Activated CD8-positive, alpha-beta T cell treated with anti-CD3 and anti-CD28 coated beads for 36 hours (primary cell): ENCODE results near the gene PREX1. TPM values are rescaled to one million over a fixed set of nuclear protein-coding genes. Genes with fewer than 3 reads are reported as not detected.
"Not testable (repeated sequence)": the region's sequence is repeated elsewhere in the genome, so short reads cannot be mapped to it uniquely, and the experiment has no call there.

Source experiments
- ATAC-seq: fragments of 200-7000 bp; cut with Tn5 transposase; one replicate; pipeline ENCODE4 v1.10.0; 2021; ENCODE audit warnings: mild to moderate bottlenecking, moderate library complexity
- CTCF ChIA-PET: fragments of 350-600 bp; sonication (Branson Sonifier 250); formaldehyde crosslinking; loops from one replicate; lab custom pipeline; 2021; ENCODE audit warnings: antibody characterized with exemption; lab: Charles Lee
- POLR2A ChIA-PET: fragments of 350-600 bp; sonication (Branson Sonifier 250); formaldehyde crosslinking; loops from one replicate; lab custom pipeline; 2021; ENCODE audit warnings: antibody characterized with exemption; lab: Charles Lee
- DNase-seq: peaks from one replicate; pipeline ENCODE4 v3.0.0-alpha.2; 2020
- H3K27ac Mint-ChIP-seq: one replicate; pipeline ENCODE4 v1.8.0; 2021; ENCODE audit warnings: mild to moderate bottlenecking, mixed read lengths
- H3K27me3 Mint-ChIP-seq: one replicate; pipeline ENCODE4 v1.8.0; 2021; ENCODE audit warnings: mixed read lengths
- H3K36me3 Mint-ChIP-seq: one replicate; pipeline ENCODE4 v1.8.0; 2021; ENCODE audit warnings: low read depth, mixed read lengths
- H3K4me1 Mint-ChIP-seq: one replicate; pipeline ENCODE4 v1.8.0; 2021; ENCODE audit warnings: low read depth, mixed read lengths
- H3K4me3 Mint-ChIP-seq: one replicate; pipeline ENCODE4 v1.8.0; 2021; ENCODE audit warnings: mild to moderate bottlenecking, moderate library complexity, mixed read lengths
- H3K9me3 Mint-ChIP-seq: one replicate; pipeline ENCODE4 v1.8.0; 2021; ENCODE audit warnings: mixed read lengths
- CTCF ChIP-seq: fragments of 200-600 bp; IDR thresholded peaks from one replicate; pipeline ENCODE4 v1.8.0; 2022; ENCODE audit warnings: antibody characterized with exemption, mild to moderate bottlenecking
- intact Hi-C: fragments of 100-400 bp; cut with micrococcal nuclease; formaldehyde crosslinking; loops from one replicate; pipeline ENCODE4 v1.10.0; 2022
- total RNA-seq, 2 experiments: library from RNA; stranded (reverse); gene quantifications; one replicate each; pipeline ENCODE4 v1.2.3, GENCODE V29; 2021

PREX1 gene
- total RNA-seq, 2 experiments from 2014 or later, result 79.7 to 80.5 TPM

DNA sequence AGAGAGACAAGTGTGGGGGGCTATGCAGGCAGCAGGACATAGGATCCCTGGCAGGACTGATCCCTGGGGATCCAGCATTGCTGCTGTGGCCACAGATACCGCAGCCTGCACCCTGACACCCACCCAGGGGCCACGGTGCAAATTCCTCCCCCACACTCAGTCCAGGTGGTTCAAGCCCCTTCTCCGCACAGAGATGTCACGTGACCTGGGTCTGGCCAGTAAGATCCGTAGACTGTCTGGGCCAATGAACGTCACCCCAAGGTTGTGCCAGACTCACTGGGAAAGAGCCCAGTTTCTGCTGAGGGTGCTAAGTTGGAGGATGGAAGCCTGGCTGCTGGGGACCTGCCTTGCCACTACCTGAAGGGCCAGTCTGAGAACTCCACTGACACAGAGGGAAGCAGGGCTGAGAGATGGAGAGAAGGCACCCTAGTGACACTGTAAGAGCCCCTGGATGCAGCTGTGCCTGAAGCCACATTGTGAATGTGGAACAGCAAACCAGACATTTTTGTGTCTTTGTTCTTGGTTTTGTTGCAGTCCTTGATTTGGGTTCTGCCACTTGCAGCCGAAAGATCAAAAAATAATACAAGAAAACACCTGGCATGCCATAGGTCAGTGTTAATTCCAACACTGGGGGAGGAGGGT is 228.6 kb downstream of the PREX1 start:
- no peak for DNase-seq
- Mint-ChIP-seq H3K27me3 (no peaks in the 10 kb centered on the region), H3K9me3 (no peaks in the 10 kb centered on the region), H3K27ac (no peak overlapping the region), H3K4me1 (no peaks in the 10 kb centered on the region), H3K36me3 (no peaks in the 10 kb centered on the region), H3K4me3 (no peak overlapping the region)
- CTCF ChIA-PET, result no interaction called here
- POLR2A ChIA-PET, result no interaction called here
- ATAC-seq, result no peak
- no peak for TF ChIP-seq CTCF
- intact Hi-C loops, result loop anchor here (2.0 kb wide), 1 partner anchor 386 kb away; no protein-coding TSS in a partner anchor

GRCh38 chr20:48598303-48598941 is 229.4 kb downstream of the PREX1 start:
- H3K4me1 Mint-ChIP-seq, POLR2A ChIA-PET, H3K27me3 Mint-ChIP-seq, H3K27ac Mint-ChIP-seq, CTCF ChIA-PET, DNase-seq, H3K4me3 Mint-ChIP-seq, H3K9me3 Mint-ChIP-seq, ATAC-seq, H3K36me3 Mint-ChIP-seq: not testable (repeated sequence)
- intact Hi-C loops, result loop anchor here (2.0 kb wide), 1 partner anchor 386 kb away; no protein-coding TSS in a partner anchor

DNA sequence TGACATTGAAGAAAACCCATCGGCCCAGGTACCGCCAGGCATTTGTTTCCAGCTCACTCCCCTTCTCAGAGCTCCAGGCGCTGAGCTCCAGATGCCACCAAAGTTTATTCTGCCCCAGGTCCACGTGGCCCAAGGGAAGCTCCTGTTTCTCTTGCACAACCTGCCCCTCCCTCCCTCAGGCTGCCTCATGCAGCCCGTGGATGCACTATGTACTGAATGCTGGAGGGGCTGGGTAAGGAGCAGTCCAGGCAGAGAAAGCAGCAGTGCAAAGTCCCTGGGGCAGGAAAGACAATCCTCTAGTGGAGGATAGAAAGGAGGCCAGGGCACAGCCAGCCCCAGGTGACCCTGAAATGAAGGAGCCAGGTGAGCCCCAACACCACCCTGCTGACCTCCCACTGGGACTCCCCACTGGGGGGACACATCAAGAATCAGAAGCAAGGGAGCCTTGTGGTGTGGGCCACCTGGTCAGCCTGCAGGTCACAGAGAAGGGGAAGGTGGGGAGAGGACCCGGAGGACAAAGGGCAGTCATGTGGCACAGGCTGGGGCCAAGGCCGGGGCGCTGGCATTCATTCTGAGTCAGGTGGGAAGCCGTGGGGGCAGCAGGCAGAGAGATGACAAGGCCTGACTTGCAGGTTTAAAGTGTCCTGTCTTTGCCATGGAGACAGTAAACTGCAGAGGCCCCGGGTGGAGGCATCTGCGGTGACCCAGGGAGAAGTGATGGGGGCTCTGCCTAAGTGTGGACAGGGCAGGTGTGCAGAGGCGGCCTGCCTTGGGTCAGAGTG is 230.1 kb downstream of the PREX1 start:
- DNase-seq (no peak), ATAC-seq (no peak)
- Mint-ChIP-seq H3K4me3 (no peak overlapping the region), H3K4me1 (no peaks in the 10 kb centered on the region), H3K36me3 (no peaks in the 10 kb centered on the region), H3K27me3 (no peaks in the 10 kb centered on the region), H3K27ac (no peak overlapping the region), H3K9me3 (no peaks in the 10 kb centered on the region)
- intact Hi-C loops, result loop anchor here (2.0 kb wide), 1 partner anchor 385 kb away; no protein-coding TSS in a partner anchor
- ChIA-PET CTCF (no interaction called here), POLR2A (no interaction called here)
- TF ChIP-seq CTCF, result no peak

- ATAC-seq (no peak), DNase-seq (no peak)
- CTCF ChIA-PET, result interaction anchor here (0.6 kb wide), 1 partner anchor 397 kb away, joined by 3 read pairs; no protein-coding TSS in a partner anchor
- POLR2A ChIA-PET, result no interaction called here
- TF ChIP-seq CTCF, result no peak
- H3K4me3 Mint-ChIP-seq, result no peak overlapping the region
- no peaks in the 10 kb centered on the region for H3K36me3 Mint-ChIP-seq
- H3K27ac Mint-ChIP-seq, result no peak overlapping the region
- H3K4me1 Mint-ChIP-seq, result no peaks in the 10 kb centered on the region
- intact Hi-C loops, result no loop called here
- no peaks in the 10 kb centered on the region for H3K9me3 Mint-ChIP-seq
- no peaks in the 10 kb centered on the region for H3K27me3 Mint-ChIP-seq
Measured at GRCh38 chr20:48596334-48596898, 231.4 kb downstream of the PREX1 start.

- no peak for ATAC-seq
- no peak overlapping the region for H3K4me3 Mint-ChIP-seq
Measured at GRCh38 chr20:48595495-48596333, 232.1 kb downstream of the PREX1 start.

More at GRCh38 chr20:48595495-48596333, 232.1 kb downstream of the PREX1 start:
- no peak overlapping the region for H3K27ac Mint-ChIP-seq
- no peaks in the 10 kb centered on the region for H3K36me3 Mint-ChIP-seq
- intact Hi-C loops, result no loop called here
- ChIA-PET CTCF (no interaction called here), POLR2A (no interaction called here)
- H3K9me3 Mint-ChIP-seq, result no peaks in the 10 kb centered on the region
- DNase-seq, result no peak
- no peaks in the 10 kb centered on the region for H3K4me1 Mint-ChIP-seq
- H3K27me3 Mint-ChIP-seq, result no peaks in the 10 kb centered on the region
- no peak for TF ChIP-seq CTCF
